ENCODE measurements around the gene GLT1D1. TPM values are rescaled to one million over a fixed set of nuclear protein-coding genes. Genes with fewer than 3 reads are reported as not detected.

Gene GLT1D1
- total RNA-seq, 1 donor from 2014 or later: 9.5 TPM

DNA sequence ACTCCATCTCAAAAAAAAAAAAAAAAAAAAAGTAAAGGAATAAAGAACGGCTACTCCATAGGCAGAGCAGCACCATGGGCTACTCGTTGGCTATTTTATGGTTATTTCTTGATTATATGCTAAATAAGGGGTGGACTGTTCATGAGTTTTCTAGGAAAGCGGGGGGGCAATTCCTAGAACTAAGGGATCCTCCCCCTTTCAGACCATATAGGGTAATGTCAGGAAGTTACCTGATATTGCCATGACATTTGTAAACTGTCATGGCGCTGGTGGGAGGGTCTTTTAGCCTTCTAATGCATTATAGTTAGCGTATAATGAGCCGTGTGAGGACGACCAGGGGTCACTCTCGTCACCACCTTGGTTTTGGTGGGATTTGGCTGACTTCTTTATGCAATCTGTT, 142.3 kb downstream of the GLT1D1 start:
- H3K4me3 ChIP-seq: no peak overlapping the region
- no peaks in the 10 kb centered on the region for H3K4me1 ChIP-seq
- DNase-seq (ENCODE audit: low spot score in 2 of 2): no peak
- intact Hi-C loops (cut with DNase I): no loop called here
- no peaks in the 10 kb centered on the region for H3K9me3 ChIP-seq
- TF ChIP-seq, protein P1, sequence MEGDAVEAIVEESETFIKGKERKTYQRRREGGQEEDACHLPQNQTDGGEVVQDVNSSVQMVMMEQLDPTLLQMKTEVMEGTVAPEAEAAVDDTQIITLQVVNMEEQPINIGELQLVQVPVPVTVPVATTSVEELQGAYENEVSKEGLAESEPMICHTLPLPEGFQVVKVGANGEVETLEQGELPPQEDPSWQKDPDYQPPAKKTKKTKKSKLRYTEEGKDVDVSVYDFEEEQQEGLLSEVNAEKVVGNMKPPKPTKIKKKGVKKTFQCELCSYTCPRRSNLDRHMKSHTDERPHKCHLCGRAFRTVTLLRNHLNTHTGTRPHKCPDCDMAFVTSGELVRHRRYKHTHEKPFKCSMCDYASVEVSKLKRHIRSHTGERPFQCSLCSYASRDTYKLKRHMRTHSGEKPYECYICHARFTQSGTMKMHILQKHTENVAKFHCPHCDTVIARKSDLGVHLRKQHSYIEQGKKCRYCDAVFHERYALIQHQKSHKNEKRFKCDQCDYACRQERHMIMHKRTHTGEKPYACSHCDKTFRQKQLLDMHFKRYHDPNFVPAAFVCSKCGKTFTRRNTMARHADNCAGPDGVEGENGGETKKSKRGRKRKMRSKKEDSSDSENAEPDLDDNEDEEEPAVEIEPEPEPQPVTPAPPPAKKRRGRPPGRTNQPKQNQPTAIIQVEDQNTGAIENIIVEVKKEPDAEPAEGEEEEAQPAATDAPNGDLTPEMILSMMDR (IDR thresholded peaks at IDR 0.05): no peak
- no peaks in the 10 kb centered on the region for H3K36me3 ChIP-seq
- no peak overlapping the region for H3K27ac ChIP-seq
- H3K27me3 ChIP-seq: no peaks in the 10 kb centered on the region

DNA sequence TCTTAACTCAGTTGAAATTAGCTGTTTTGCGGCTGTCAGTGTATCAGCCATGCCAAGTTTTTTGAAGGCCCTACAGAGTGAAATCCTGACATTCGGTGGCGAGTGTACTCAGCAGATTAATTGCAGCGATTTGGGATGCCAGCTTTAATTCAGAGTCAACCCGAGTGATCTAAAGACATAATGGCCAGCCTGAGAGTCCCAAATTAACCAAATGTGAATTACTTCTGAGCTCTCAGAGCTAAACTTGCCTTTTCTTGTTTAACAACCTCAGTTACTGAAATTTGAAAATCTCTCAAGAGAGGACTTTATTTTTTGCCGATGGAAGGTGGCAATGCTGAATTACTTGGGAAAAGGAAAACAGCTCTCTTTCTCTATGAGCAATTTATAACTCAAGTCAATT, 148.5 kb downstream of the GLT1D1 start:
- Histone ChIP-seq H3K27ac (no peak overlapping the region), H3K4me1 (no peaks in the 10 kb centered on the region), H3K4me3 (no peak overlapping the region), H3K9me3 (no peaks in the 10 kb centered on the region), H3K27me3 (no peaks in the 10 kb centered on the region), H3K36me3 (no peaks in the 10 kb centered on the region)
- DNase-seq (ENCODE audit: low spot score in 2 of 2): no peak
- TF ChIP-seq, protein P1 (IDR thresholded peaks at IDR 0.05): no peak
- intact Hi-C loops (cut with DNase I): no loop called here

- Histone ChIP-seq H3K9me3 (no peaks in the 10 kb centered on the region), H3K27ac (no peak overlapping the region), H3K36me3 (no peaks in the 10 kb centered on the region), H3K27me3 (no peaks in the 10 kb centered on the region), H3K4me3 (no peak overlapping the region), H3K4me1 (no peaks in the 10 kb centered on the region)
- no peak for DNase-seq (ENCODE audit: low spot score in 2 of 2)
- intact Hi-C loops (cut with DNase I): no loop called here
- TF ChIP-seq, protein P1 (IDR thresholded peaks at IDR 0.05): no peak
Observed at GRCh38 chr12:129002427-129002826, 149.1 kb downstream of the GLT1D1 start.

DNA sequence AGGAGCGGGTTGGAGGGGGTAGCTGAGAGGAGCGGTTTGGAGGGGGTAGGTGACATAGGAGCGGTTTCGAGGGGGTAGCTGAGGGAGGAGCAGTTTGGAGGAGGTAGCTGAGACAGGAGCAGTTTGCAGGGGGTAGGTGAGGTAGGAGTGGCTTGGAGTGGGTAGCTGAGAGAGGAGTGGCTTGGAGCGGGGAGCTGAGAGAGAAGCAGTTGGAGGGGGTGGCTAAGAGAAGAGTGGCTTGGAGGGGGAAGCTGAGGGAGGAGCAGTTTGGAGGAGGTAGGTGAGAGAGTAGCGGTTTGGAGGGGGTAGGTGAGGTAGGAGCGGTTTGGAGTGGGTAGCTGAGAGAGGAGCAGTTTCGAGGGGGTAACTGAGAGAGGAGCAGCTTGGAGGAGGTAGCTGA, 152.1 kb downstream of the GLT1D1 start:
- no peaks in the 10 kb centered on the region for H3K36me3 ChIP-seq
- intact Hi-C loops (cut with DNase I): no loop called here
- H3K27me3 ChIP-seq: no peaks in the 10 kb centered on the region
- no peak overlapping the region for H3K4me3 ChIP-seq
- TF ChIP-seq, protein P1 (IDR thresholded peaks at IDR 0.05): no peak
- no peaks in the 10 kb centered on the region for H3K9me3 ChIP-seq
- DNase-seq (ENCODE audit: low spot score in 2 of 2): no peak
- H3K4me1 ChIP-seq: no peaks in the 10 kb centered on the region
- no peak overlapping the region for H3K27ac ChIP-seq

DNA sequence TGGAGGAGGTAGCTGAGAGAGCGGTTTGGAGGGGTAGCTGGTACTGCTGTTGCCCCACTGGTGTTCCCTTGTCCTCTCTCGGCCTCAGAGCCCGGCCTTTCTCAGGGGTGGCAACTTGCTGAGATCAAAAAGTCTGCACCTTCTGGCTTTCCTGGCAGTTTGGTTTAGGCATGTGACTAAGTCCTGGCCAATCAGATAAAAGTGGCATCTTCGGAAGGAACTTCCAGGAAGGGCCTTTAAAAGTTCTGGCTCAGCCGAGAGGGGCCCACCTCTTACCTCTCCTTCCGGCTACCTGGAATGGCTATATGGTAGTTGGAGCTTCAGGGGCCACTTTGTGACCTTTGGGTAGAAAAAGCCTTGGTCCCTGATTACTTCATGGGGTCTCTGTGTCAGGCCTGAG, 152.6 kb downstream of the GLT1D1 start:
- no peak for DNase-seq (ENCODE audit: low spot score in 2 of 2)
- H3K4me3 ChIP-seq: no peak overlapping the region
- no peaks in the 10 kb centered on the region for H3K27me3 ChIP-seq
- no peaks in the 10 kb centered on the region for H3K9me3 ChIP-seq
- no peaks in the 10 kb centered on the region for H3K4me1 ChIP-seq
- intact Hi-C loops (cut with DNase I): no loop called here
- TF ChIP-seq, protein P1 (IDR thresholded peaks at IDR 0.05): no peak
- H3K27ac ChIP-seq: no peak overlapping the region
- no peaks in the 10 kb centered on the region for H3K36me3 ChIP-seq
